Right lung (tissue), 5 donors: ENCODE results near the gene HSPA14. TPM values are rescaled to one million over a fixed set of nuclear protein-coding genes. Genes with fewer than 3 reads are reported as not detected.
"Not testable (repeated sequence)": the region's sequence is repeated elsewhere in the genome, so short reads cannot be mapped to it uniquely, and the experiment has no call there.

Experiments
- DNase-seq, 2 donors: peaks; one replicate each; pipeline ENCODE4 v3.0.0-alpha.2; 2013
- polyA plus RNA-seq, 5 donors: library from polyadenylated mRNA; unstranded; fragments of 120-200 nt; gene quantifications; one replicate each; pipeline versions ENCODE4 v1.2.1 to v1.2.3, GENCODE V29; 2013; ENCODE audit warnings: inconsistent platforms in 1 of 5, low replicate concordance in 1 of 5; ENCODE audit not compliant: insufficient read length in 5 of 5, insufficient read depth in 1 of 5

HSPA14 gene
- polyA plus RNA-seq, 5 donors = 15.7 to 24.5 (median 21.2) TPM

DNA sequence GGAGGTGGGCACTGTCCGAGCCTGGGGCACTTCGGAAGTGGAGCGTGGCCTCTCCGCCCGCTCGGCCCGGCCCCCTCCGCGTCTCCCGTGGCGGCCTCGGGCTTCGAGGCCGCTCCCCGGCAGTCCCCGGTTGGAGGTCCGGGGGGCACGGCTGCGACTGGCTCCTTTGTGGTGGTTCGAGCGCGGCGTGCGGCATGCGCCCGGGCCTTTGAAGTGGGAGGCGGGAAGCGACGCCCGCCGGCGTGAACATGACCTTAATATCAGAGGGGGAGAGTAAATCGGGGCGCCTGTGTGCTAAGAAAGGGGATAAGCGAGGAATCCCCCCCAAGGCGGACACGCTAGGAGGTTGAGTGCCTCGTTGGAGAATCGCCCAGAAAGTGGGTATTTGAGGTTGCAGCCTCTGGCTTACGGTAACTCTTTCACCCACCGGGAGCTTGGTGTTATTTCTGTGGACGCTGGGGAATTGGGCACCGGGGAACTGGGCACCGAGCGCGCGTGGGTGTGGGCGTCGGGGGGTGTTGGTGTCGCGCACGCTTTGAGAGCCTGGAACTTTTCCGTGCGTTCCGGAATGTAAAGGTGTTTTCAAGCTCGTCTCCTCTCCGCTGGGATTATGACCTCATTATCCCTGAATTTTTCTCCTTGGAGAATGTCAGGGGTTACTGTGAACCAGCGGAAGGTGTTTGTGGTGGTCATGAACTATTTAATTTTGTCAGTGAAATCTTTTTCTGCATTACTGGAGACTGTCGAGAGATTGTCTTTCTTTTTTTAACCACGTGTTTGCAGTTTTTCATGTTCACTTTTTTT, 41.2 kb downstream of the HSPA14 start:
- peak; percentile 36 to 56 for DNase-seq

DNA sequence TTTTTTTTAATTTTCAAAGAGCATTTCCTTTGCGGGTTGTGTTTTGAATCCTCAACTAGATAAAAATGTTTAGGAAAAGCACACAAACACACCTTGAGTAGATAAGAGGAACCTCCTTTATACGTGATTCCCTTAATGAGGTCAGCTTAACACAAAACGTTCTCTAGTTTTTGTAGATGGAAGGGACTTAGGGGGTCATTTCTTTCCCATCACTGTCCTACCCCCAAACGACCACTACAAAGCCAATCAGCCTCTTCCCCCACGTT, 41.8 kb downstream of the HSPA14 start:
- DNase-seq = no peak

- DNase-seq = peak in 1 of 2 donors; percentile 2
These were observed 42.1 kb downstream of the HSPA14 start for GRCh38 chr10:14880229-14880628.

DNA sequence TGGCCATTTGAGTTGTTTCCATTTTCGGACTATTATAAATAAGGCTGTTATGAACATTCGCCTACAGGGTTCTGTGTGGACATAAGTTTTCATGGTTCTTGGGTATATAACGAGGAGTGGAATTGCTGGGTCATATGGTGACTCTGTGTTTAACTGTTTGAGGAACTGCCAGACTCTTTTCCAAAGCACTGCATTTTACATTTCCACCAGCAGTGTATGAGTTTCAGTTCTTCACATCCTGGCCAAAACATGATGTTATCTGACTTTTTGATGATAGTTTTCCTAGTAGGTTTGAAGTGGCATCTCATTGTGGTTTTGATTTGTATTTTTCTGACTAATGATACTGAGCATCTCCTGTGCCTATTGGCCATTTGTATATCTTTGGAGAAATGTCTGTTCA, 46.0 kb downstream of the HSPA14 start:
- no peak for DNase-seq

- no peak for DNase-seq
These were observed 51.2 kb downstream of the HSPA14 start for GRCh38 chr10:14889318-14889717.

GRCh38 chr10:14891151-14891550, 53.0 kb downstream of the HSPA14 start:
- no peak for DNase-seq

DNA sequence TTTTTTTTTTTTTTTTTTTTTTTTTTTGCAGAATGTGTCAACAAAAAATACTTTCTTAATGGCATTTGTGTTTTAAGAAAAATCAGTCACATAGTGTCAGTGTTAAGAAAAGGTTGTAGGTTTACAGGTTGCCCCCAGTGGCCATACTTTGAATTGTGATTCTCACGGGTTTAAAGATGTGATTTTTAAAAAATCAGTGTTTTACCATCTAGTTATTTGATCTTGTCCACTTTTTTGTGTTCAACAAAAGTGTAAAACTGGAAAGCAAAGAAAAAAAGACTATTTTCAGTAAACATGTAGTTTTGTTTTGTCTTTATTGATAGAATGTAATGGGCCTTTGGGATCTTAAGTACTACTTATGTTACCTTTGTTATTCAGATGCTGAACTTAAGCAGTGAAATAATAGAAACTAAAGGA, 66.2 kb downstream of the HSPA14 start:
- no peak for DNase-seq

DNA sequence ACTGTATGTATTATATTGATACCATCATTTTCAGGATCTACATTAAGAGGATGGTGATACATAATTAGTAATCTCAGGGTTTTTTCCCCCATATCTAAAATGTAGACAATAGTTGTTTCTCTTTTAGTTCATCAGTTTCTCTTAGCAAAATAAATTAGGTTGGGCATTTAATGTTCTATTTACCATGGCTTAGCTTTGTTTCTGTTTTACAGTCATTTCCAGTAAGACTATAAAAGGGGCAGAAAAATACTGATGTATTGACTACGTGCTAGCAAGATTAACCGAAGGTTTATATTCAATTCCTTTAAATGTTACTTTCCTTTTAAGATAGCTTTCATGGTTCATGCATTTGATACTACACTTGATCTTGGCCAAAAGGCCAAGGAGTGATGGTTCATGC, 66.8 kb downstream of the HSPA14 start:
- DNase-seq = no peak

GRCh38 chr10:14905890-14906289, 67.8 kb downstream of the HSPA14 start:
- DNase-seq = no peak

DNA sequence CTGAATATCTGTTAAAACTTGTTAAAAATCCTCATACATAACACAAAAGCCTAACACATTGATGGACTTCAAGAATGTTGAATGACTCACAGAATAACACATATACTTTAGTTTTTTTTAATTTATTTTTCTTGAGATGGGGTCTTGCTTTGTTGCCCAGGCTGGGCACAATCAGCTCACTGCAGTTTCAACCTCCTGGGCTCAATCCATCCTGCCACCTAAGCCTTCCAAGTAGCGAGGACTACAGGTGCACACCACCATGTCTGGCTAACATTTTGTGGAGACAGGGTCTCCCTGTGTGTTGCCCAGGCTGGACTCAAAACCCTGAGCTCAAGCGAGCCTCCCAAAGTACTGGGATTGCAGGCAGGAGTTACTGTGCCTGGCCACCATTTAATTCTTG, 68.7 kb downstream of the HSPA14 start:
- DNase-seq = no peak

DNA sequence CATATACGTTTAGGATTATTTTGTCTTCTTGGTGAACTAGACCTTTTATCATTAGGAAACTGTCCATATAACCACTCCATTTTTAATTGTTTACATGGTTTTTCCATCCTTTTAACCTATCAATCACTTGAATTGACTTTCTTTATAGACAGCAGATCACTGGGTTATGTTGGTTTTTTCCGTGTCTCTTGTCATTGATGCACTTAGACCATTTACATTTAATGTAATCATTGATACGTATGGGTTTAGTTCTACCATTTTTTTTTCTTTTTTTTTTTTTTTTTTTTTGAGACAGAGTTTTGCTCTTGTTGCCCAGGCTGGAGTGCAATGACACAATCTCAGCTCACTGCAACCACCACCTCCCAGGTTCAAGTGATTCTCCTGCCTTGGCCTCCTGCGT, 69.5 kb downstream of the HSPA14 start:
- DNase-seq = not testable (repeated sequence)

DNA sequence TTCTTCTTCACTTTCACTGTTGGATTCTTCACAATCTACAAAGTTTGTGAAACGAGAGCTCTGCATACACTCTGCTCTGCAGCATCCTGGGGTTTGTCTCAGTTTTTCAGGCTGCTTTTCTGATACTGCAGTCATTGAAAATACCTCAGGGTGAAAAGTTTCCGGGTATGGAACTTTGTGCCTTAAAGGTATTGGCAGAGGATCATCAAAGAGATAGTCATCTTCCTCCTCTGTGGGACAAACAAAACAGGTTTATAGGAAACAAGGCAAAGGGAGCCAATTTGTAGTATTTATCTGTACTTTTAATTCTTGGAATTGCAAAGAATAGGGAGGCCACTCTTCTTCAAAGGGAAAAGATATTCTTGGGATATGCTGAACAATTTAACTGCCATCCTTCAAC, 71.0 kb downstream of the HSPA14 start:
- DNase-seq = no peak

DNA sequence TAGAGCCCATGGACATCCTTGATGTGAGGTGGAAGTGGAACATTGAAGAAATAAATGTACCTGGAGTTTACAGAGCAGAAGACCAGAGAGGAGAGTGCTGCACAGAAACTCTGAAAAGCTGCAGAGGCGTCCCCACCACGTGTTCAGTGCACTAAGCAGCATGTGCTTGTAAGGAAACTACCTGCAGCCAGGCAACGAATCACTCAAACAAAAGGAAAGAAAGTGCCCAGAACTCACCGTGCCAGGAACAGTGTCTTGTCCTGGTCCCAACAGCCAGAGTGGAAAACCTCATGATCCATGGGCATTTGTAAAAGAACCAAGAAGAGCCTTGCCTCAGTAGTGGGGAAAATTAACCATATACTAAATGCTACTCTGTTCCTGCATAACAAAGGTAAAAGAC, 72.8 kb downstream of the HSPA14 start:
- DNase-seq = no peak

GRCh38 chr10:14911801-14912200, 73.7 kb downstream of the HSPA14 start:
- DNase-seq = no peak

- no peak for DNase-seq
These were observed 78.5 kb downstream of the HSPA14 start for GRCh38 chr10:14916600-14916999.

GRCh38 chr10:14917827-14918226, 79.7 kb downstream of the HSPA14 start:
- no peak for DNase-seq

DNA sequence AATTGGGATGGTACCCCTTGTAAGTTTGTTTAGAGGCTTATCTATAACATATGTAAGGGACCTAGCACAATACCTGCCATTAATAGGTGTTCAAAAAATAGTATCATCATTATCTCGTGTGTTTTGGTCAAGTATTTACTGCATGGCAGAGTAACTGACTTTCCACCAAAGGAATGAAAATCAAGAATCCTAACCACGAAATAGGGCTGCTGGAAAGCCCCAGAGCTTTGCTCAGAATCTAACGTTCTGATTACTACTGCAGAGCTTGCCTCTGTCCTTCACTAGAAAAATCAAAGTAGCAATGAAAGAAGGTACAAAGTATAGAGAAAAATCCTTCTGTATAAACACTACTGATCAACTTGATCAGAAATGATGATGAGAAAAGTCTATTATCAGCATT, 80.9 kb downstream of the HSPA14 start:
- DNase-seq = no peak

Other genes starting within 250 kb of the HSPA14 start
- gene FAM107B, start 63.4 kb upstream of the HSPA14 start, polyA plus RNA-seq = 100 to 1,000 TPM in 1 of 5 donors, 10 to 100 TPM in 4; 56.0 to 102 (median 87.1) TPM
- 1 to 10 TPM; 3.2 to 4.4 (median 3.5) TPM for gene CDNF, start 269 bp upstream of the HSPA14 start, polyA plus RNA-seq
- gene MSANTD7, start within 50 bp of the HSPA14 start, polyA plus RNA-seq = 10 to 100 TPM; 15.5 to 18.0 (median 17.7) TPM
- gene SUV39H2, start 40.6 kb downstream of the HSPA14 start, polyA plus RNA-seq = 10 to 100 TPM; 13.0 to 26.7 (median 17.0) TPM
- 10 to 100 TPM; 14.6 to 22.6 (median 22.3) TPM for gene DCLRE1C, start 115.8 kb downstream of the HSPA14 start, polyA plus RNA-seq
- 1 to 10 TPM in 4 of 5 donors, under 1 TPM in 1; 0.34 to 2.4 (median 1.4) TPM for gene MEIG1, start 121.1 kb downstream of the HSPA14 start, polyA plus RNA-seq
- gene OLAH, start 205.6 kb downstream of the HSPA14 start, polyA plus RNA-seq = under 1 TPM in 4 of 5 donors, not detected in 1; 0.14 to 0.45 (median 0.18) TPM